Activated CD4-positive, alpha-beta T cell treated with anti-CD3 and anti-CD28 coated beads, Interleukin-2, Interleukin-4, amounts not matched to agents 100 ng/mL and 50 ng/mL, durations not matched to agents 16 hours and 8 hours (primary cell): Measurements from ENCODE around the gene SDHAF1.
A peak's percentile ranks its signal among the peaks of the same experiment; 100 is the strongest.
"Not testable (repeated sequence)": the region's sequence is repeated elsewhere in the genome, so short reads cannot be mapped to it uniquely, and the experiment has no call there.

ENCODE experiments used
- DNase-seq: peaks from one replicate; pipeline ENCODE4 v3.0.0-alpha.2; 2020; ENCODE audit warnings: low spot score

Gene SDHAF1

DNA sequence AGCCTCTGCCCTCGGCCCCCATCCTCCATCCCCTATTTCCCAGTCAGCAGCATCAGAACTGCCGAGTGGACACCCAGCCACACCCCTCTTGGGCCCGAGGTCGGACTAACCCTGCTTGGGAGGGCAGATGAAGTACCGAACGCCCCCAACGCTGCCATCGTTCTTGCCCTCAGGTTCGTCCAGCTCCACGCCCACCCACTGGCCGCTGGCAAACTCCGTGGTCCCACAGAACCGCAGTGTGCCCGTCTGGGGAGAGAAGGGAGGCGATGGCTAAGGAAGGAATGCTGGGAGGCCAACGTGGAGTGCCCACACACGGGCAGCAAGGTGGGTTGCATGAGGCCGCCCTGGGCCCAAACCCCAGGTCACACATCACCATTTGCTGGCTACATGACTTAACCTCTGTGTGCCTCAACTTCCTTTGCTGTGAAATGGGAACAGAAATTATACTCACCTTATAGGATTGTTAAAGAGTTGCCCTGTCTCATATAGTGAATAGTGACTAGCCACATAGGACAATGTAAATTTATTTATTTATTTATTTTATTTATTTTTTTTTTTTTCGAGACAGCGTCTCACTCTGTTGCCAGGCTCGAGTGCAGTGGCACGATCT is 24.2 kb downstream of the SDHAF1 start:
- DNase-seq = no peak

DNA sequence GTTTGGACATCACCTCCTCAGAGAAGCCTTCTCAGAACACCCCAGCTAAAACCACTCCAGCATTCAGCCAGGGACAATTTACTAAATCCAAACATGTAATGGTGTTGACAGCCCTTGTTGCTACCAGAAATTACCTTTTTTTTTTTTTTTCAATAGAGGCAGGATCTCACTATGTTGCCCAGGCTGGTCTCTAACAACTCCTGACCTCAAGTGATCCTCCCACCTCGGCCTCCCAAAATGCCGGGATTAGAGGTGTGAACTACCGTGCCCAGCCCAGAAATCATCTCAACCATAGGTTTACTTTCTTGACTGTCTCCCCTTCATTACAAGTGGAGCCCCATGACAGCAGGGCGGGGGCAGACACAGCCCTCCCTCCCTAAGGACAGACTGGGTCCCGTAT is 28.4 kb downstream of the SDHAF1 start:
- DNase-seq = no peak

DNA sequence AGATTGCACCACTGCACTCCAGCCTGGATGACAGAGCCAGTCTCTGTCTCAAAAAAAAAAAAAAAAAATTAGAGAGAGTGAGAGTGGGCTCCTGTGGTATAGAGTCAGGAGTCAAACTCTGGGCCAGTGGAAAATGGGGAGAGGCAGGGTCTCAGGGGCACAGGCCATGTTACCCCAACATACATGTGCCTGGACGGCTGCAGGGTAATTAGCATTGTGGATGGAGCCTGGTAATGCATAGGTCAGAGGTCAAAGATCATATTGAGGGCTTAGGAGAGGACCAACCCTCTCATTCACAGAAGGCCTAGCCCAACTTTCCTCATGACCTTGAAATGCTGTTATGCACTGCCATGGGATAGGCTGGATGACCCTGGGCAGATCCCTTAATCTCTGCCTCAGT is 30.6 kb downstream of the SDHAF1 start:
- DNase-seq = no peak

DNA sequence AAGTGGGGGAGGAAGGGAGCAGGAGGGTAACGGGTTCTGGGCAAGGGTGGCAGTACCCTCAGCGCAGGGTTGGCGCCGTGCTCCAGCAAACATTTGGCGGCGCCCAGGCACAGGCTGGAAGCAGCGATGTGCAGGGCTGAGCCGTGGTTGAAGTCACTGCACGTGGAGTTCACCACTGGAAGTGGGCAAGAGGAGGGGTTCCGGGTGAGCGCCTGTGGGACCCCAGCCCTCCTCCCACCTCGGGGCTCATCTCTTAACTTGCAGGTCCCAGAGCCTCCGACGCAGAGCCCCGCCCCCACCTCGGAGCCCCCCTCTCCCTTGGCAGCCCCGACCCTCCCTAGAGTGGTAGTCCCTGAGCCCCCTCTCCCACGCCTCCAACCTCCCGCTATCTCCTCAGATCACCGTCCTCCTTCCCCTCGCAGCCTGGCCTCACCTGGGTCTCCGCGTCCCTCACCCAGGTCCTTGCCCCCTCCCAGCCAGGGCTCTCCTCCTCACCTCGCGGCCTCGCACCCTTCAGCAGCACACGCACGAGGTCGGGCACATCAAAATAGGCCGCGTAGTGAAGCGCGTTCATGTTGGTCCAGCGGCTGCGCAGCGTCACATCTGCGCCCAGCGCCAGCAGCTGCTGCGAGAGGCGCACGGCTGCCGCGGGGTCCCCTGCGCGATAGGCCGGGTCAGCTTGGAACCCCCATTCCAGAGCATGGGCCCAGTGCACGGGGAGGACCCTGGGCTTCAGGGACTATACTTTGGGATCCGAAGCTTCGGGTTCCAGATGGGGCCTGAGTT is 31.3 kb downstream of the SDHAF1 start:
- no peak for DNase-seq

DNA sequence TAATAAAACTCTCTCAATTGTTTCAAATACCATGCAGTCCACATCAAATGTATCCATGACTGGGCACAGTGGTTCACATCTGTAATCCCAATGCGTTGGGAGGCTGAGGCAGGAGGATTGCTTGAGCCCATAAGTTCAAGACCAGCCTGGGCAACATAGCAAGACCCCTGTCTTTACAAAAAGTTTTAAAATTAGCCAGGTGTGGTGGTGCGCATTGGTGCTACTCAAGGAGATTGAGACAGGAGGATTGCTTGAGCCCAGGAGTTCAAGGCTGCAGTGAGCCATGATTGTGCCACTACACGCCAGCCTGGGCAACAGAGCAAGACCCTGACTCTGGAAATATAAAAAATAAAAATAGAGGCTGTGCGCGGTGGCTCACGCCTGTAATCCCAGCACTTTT is 32.7 kb downstream of the SDHAF1 start:
- DNase-seq = no peak

DNA sequence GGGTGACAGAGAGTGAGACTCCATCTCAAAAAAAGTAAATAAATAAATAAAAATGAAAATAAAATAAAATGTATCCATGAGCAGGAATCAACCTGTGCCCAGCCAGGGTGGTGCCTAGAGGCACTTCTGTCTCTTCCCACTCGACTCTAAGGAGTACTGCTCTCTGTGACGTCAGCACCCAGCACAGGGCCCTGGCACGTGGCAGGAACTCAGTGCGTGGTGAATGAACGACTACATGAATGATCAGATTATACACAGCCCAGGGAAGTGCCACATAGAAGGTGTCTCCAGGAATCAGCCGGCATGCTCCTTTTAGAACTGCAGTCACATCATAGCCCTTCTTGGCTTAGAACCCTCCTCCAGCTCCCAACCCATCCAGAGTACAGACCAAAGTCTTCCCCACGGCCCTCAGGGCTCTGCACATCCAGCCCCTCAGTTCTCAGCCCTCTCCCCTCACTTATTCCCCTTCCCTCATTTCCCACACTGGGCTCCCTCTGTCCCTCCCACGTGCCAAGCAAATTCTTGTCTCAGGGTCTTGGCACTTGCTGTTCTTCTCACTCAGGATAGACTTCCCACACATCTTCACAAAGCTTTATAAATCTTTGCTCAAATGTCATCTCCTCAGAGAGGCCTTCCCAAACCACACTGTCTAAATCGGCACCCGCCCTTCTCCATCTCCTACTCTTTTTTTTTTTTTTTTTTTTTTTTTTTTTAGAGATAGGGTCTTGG is 33.5 kb downstream of the SDHAF1 start:
- DNase-seq = no peak

DNA sequence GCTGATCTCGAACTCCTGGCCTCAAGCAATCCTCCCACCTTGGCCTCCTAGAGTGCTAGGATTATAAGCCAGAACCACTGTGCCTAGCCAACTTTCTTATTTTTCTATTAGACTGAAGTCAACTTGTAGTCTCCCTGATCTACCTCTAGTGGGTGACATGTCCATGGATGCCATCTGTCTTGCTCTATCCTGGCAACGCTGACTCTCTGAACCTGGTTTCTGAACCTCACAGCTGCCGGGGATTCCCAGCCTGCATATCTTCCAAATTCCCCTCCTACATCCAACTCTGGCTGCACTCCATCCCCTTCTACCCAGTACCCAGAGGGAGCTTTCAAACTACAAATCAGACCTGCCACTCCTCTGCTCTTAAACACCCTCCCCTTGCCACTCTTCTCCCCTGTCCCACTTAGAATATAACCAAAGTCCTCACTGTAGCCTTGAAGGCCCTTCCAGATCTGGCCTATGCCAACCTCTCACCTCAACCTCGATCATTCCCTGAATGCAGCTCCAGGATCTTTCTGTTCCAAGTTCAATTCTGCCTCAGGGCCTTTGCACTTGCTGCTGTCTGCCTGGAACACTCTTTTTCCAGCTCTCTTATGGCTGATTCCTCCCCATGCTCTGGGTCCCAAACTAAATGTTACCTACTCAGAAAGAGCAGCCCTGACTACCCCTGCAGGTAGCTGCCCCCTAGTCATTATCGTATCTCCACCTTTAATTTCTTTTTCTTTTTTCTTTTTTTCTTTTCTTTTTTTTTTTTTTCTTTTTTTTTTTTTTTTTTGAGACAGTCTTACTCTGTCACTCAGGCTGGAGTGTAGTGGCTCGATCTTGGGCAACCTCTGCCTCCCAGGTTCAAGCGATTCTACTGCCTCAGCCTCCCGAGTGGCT is 35.5 kb downstream of the SDHAF1 start:
- DNase-seq = no peak

DNA sequence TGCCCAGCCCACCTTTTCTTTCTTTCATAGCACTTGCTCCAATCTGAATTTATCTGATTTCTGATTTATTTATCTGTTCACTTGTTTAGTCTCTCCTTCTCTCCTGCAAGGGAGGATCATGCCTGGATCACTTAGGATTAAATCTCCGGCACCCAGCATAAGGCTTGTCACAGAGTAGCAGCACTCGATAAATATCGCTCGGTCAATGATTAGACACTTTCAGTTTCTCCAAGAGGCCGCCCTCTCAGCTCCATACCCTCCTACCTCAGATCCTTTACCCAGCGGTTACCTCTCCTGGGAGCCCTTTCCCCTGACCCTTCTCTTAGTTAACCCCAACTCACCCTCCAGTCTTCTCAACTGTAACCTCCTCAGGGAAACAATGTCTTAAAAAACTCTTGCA is 36.3 kb downstream of the SDHAF1 start:
- DNase-seq = no peak

DNA sequence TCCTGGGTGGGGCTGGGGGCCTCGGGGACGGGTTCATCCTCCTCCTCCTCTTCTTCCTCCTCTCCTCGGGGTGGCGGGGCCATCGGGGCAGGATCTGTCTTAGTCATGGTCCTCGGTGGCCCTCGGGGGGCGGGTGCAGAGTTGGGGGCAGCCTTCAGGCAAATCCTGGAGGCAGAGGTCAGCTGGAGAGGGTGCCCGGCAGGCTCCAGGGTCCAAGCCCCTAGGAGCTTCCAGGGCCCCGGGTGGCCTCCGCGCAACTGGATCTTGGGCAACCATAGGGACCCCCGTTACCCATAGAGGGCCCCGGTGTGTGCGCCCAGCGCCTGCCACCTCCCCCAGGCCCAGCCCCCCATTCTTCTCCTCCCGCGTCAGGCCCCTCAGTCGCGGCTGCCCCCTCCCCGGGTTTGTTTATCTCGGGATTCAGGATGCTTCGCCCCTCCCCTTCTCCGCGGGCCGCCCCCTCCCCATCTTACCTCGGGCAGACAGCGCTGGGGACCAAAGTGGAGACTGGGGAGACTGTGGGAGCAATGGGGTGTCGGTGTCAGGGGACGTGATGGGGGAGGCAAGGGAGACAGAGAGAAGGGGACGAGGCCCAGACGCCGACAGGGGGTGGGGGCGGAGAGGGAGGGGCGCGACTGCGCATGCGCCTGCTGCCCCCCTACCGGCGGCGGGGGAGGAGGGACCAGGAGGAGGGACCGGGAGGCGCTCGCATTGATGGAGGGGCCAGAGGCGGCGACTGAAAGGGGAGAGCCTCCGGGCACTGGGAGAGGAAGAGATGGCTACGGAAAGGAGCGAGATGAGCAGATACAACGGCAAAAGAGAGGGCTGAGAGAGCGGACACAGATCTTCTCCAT is 37.5 kb downstream of the SDHAF1 start, which contains the start of gene CLIP3:
Gene CLIP3 (minus strand): TSS at position 623 of the 854 bp plus-strand sequence. CDS start 516 bp downstream, at position 107.
- DNase-seq = peak; percentile 27

DNA sequence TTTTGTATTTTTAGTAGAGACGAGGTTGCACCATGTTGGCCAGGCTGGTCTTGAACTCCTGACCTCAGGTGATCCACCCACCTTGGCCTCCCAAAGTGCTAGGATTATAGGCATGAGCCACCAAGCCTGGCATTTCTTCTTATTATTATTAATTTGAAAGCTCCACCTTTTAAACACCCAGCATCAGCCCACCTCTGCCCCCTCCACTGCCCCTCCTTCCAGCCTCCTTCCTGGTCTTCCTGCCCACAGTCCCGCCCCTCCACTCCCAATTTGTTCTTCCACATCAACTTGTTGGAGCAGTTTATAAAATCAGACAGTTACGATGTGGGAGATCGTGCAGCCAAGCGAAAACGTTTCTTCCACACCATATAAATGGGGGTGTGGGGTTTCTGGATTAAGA is 45.5 kb downstream of the SDHAF1 start:
- DNase-seq = no peak

DNA sequence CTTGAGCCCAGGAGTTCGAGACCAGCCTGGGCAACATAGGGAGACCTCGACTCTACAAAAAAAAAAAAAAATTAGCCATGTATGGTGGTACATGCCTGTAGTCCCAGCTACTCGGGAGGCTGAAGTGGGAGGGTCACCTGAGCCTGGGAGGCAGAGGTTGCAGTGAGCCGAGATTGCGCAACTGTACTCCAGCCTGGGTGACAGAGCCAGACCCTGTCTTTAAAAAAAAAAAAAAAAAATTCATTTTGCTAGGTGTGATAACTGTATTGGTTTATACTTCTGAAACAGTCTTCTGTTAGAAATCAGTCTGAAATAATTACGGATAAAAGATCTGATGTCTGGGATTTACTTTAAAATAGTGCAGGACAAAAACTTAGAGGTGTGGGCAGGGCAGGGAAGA is 46.1 kb downstream of the SDHAF1 start:
- not testable (repeated sequence) for DNase-seq

DNA sequence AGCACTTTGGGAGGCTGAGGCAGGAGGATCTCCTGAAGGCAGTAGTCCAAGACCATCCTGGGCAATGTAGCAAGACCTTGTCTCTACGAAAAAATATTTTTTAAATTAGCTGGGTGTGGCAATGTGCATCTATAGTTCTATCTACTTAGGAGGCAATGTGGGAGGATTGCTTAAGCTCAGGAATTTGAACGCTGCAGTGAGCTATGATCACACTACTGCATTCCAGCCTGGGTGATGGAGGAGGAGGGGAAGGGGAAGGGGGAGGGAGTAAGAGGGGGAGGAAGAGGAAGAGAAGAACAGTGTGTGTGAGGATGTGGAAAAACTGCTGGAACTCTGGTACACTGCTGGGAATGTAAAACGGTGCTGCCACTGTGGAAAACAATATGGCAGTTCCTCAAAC is 46.8 kb downstream of the SDHAF1 start:
- no peak for DNase-seq

DNA sequence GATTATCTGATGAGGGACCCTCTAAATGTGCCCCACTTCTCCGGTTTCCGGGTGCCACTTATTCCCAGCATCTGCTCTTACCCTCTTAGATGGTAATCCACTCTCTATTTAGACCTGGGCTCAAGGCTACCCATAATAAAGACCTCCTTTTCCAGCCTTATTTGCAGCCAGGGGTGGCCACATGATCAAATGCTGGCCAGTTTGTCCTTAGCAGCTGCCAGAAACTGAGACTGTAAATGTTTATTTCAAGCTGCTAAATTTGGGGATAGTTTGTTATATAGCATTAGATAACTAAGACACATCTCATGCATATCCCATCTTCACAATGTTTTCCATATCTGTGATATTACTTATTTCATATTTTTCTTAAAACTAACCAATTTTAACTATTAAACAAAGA is 49.0 kb downstream of the SDHAF1 start:
- DNase-seq = no peak
